ENCODE measurements around the gene ALAS1.

DNA sequence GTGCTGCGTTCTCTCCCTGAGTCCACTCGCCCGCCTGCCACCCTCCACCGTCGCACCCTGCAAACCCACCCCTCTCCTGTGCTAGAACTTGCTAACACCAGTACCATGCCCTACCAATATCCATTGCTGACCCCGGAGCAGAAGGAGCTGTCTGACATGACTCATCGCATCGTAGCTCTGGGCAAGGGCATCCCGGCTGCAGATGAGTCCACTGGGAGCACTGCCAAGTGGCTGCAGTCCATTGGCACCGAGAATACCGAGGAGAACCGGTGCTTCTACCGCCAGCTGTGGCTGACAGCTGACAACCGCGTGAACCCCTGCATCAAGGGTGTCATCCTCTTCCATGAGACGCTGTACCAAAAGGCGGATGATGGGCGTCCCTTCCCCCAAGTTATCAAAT lies 4.9 kb upstream of the ALAS1 start:
- TF ChIP-seq, protein P1, sequence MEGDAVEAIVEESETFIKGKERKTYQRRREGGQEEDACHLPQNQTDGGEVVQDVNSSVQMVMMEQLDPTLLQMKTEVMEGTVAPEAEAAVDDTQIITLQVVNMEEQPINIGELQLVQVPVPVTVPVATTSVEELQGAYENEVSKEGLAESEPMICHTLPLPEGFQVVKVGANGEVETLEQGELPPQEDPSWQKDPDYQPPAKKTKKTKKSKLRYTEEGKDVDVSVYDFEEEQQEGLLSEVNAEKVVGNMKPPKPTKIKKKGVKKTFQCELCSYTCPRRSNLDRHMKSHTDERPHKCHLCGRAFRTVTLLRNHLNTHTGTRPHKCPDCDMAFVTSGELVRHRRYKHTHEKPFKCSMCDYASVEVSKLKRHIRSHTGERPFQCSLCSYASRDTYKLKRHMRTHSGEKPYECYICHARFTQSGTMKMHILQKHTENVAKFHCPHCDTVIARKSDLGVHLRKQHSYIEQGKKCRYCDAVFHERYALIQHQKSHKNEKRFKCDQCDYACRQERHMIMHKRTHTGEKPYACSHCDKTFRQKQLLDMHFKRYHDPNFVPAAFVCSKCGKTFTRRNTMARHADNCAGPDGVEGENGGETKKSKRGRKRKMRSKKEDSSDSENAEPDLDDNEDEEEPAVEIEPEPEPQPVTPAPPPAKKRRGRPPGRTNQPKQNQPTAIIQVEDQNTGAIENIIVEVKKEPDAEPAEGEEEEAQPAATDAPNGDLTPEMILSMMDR (conservative IDR thresholded peaks at IDR 0.05; ENCODE audit: low read length), result no peak
- no peak for TF ChIP-seq EZH2phosphoT487 (IDR thresholded peaks at IDR 0.05; ENCODE audit: borderline replicate concordance, low read depth, low read length)

All from OCI-LY7 (cell line).